ENCODE data around the gene SNX9. TPM values are rescaled to one million over a fixed set of nuclear protein-coding genes. Genes with fewer than 3 reads are reported as not detected.

SNX9 gene
- total and polyA plus RNA-seq, 10 of the 15 experiments (the other 5 are each of a cell fraction or from before 2014, with no cell fraction given) = 0.03 to 2.0 (median 0.37) TPM

DNA sequence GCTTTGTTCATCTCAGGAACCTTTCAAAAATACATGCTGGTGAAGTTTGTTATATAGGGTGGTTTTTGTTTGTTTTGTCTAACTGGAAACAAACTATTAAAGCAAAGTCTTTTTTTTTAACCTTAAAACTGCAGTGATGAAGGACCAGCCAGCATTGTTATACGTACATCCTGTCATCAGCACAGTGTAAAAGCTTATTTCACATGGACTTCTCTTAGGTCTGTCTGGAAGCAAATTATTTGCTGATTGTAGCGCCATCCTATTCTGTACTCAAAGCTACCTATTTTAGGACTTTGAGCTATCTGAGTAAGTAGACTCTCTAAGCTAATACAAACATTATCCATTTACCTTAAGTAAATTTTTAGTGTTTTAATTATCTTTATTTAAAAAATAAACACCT, 61.7 kb downstream of the SNX9 start:
- H3K4me2 ChIP-seq (ENCODE audit: control insufficient read depth, insufficient read depth) = no peak overlapping the region
- no peak overlapping the region for H3K27ac ChIP-seq (ENCODE audit: control insufficient read depth, insufficient read depth)
- ChIA-PET POLR2A (interaction anchor here (0.7 kb wide), 1 partner anchor 38 kb away, joined by 5 read pairs; no protein-coding TSS in a partner anchor), RAD21 (ENCODE audit: unreplicated experiment) (interaction anchor here (1.5 kb wide), 1 partner anchor 62 kb away, joined by 5 read pairs; no protein-coding TSS in a partner anchor), CTCF (interaction anchor here (0.5 to 6.0 kb wide), 5 partner anchors 9 to 569 kb away, joined by 3 to 26 read pairs (median 3); no protein-coding TSS in a partner anchor), SMC1A (ENCODE audit: uncharacterized antibody, unreplicated experiment) (interaction anchor here (1.0 to 3.9 kb wide), 4 partner anchors 11 to 128 kb away, joined by 3 to 16 read pairs (median 4); no protein-coding TSS in a partner anchor)
- H3K4me3 ChIP-seq = no peak overlapping the region
- no peaks in the 10 kb centered on the region for H3K79me2 ChIP-seq (ENCODE audit: control insufficient read depth, insufficient read depth, low read length)
- FAIRE-seq (no peak), ATAC-seq (no peak), DNase-seq (ENCODE audit: low read depth, low spot score) (no peak)
- H3K9ac ChIP-seq (ENCODE audit: control insufficient read depth, insufficient read depth, low read length) = no peak overlapping the region
- WGBS (ENCODE audit: insufficient coverage, insufficient replicate concordance, low lambda C conversion rate, missing lambda C conversion rate) = 95% methylated on average over 2 of the region's 2 CpGs
- H3K9me3 ChIP-seq (replicated peaks; ENCODE audit: control insufficient read depth, insufficient read depth, low read length) = no peaks in the 10 kb centered on the region
- no TSS peak for BruUV-seq (replicated peaks)
- no peaks in the 10 kb centered on the region for H4K20me1 ChIP-seq (ENCODE audit: control insufficient read depth, insufficient read depth)
- TF ChIP-seq, protein P1, sequence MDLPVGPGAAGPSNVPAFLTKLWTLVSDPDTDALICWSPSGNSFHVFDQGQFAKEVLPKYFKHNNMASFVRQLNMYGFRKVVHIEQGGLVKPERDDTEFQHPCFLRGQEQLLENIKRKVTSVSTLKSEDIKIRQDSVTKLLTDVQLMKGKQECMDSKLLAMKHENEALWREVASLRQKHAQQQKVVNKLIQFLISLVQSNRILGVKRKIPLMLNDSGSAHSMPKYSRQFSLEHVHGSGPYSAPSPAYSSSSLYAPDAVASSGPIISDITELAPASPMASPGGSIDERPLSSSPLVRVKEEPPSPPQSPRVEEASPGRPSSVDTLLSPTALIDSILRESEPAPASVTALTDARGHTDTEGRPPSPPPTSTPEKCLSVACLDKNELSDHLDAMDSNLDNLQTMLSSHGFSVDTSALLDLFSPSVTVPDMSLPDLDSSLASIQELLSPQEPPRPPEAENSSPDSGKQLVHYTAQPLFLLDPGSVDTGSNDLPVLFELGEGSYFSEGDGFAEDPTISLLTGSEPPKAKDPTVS (IDR thresholded peaks at IDR 0.05; ENCODE audit: low read depth, low read length) = no peak
- TF ChIP-seq MEF2B (IDR thresholded peaks at IDR 0.05; ENCODE audit: partially characterized antibody, poor library complexity, severe bottlenecking) = no peak
- TF ChIP-seq ZNF274 (IDR thresholded peaks at IDR 0.05; ENCODE audit: insufficient read depth, insufficient read length) = no peak
- no peak for TF ChIP-seq SMAD1 (IDR thresholded peaks at IDR 0.05; ENCODE audit: low read depth, partially characterized antibody)
- no peak for TF ChIP-seq MTA2 (IDR thresholded peaks at IDR 0.05; ENCODE audit: low read depth)
- no peak for TF ChIP-seq SMC3 (IDR thresholded peaks at IDR 0.05; ENCODE audit: borderline replicate concordance, low read length)
- TF ChIP-seq NFXL1 (IDR thresholded peaks at IDR 0.05; ENCODE audit: borderline replicate concordance) = no peak
- no peak for TF ChIP-seq MYC (IDR thresholded peaks at IDR 0.05; ENCODE audit: insufficient read depth, insufficient read length, insufficient replicate concordance, low read length, severe bottlenecking)
- no peak for TF ChIP-seq ZNF687 (IDR thresholded peaks at IDR 0.05)
- no peak for TF ChIP-seq TCF12 (IDR thresholded peaks at IDR 0.05; ENCODE audit: low read depth, low read length)
- TF ChIP-seq, protein P2, sequence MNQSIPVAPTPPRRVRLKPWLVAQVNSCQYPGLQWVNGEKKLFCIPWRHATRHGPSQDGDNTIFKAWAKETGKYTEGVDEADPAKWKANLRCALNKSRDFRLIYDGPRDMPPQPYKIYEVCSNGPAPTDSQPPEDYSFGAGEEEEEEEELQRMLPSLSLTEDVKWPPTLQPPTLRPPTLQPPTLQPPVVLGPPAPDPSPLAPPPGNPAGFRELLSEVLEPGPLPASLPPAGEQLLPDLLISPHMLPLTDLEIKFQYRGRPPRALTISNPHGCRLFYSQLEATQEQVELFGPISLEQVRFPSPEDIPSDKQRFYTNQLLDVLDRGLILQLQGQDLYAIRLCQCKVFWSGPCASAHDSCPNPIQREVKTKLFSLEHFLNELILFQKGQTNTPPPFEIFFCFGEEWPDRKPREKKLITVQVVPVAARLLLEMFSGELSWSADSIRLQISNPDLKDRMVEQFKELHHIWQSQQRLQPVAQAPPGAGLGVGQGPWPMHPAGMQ (IDR thresholded peaks at IDR 0.05; ENCODE audit: borderline replicate concordance) = no peak
- TF ChIP-seq, protein P3, sequence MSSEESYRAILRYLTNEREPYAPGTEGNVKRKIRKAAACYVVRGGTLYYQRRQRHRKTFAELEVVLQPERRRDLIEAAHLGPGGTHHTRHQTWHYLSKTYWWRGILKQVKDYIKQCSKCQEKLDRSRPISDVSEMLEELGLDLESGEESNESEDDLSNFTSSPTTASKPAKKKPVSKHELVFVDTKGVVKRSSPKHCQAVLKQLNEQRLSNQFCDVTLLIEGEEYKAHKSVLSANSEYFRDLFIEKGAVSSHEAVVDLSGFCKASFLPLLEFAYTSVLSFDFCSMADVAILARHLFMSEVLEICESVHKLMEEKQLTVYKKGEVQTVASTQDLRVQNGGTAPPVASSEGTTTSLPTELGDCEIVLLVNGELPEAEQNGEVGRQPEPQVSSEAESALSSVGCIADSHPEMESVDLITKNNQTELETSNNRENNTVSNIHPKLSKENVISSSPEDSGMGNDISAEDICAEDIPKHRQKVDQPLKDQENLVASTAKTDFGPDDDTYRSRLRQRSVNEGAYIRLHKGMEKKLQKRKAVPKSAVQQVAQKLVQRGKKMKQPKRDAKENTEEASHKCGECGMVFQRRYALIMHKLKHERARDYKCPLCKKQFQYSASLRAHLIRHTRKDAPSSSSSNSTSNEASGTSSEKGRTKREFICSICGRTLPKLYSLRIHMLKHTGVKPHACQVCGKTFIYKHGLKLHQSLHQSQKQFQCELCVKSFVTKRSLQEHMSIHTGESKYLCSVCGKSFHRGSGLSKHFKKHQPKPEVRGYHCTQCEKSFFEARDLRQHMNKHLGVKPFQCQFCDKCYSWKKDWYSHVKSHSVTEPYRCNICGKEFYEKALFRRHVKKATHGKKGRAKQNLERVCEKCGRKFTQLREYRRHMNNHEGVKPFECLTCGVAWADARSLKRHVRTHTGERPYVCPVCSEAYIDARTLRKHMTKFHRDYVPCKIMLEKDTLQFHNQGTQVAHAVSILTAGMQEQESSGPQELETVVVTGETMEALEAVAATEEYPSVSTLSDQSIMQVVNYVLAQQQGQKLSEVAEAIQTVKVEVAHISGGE (CRISPR knock-in tag; IDR thresholded peaks at IDR 0.05) = no peak
- in situ Hi-C loops (cut with MboI) = no loop called here
- H3K36me3 ChIP-seq (ENCODE audit: control insufficient read depth in 2 of 2, insufficient read depth in 2 of 2, low read length in 1 of 2) = no peaks in the 10 kb centered on the region
- peaks cover 4% of the 10 kb centered on the region; the same call in 1 of the 2 replicates for H3K4me1 ChIP-seq (ENCODE audit: control insufficient read depth, insufficient read depth, low read length)
- H3K27me3 ChIP-seq (replicated peaks in 1 of 2; ENCODE audit: control insufficient read depth in 2 of 2, insufficient read depth in 2 of 2, low read length in 1 of 2) = peaks cover 2% of the 10 kb centered on the region in 2 experiments; a peak in 3 of 4 replicates
- intact Hi-C loops (cut with micrococcal nuclease; ENCODE audit: unreplicated experiment) = no loop called here
- no peak overlapping the region for H2AFZ ChIP-seq (ENCODE audit: control insufficient read depth, low read depth, low read length)
